ENCODE data around the gene MS4A10.

MS4A10 gene

GRCh38 chr11:60809249-60809648, 24.1 kb downstream of the MS4A10 start:
- no peak for TF ChIP-seq CTCF (IDR thresholded peaks at IDR 0.05; ENCODE audit: low read depth, low read length, missing control alignments)
- DNase-seq (ENCODE audit: extremely low read depth, low read depth) = no peak
- H3K4me3 ChIP-seq (replicated peaks; ENCODE audit: low read depth, low read length) = no peak overlapping the region

- TF ChIP-seq CTCF (IDR thresholded peaks at IDR 0.05; ENCODE audit: low read depth, low read length, missing control alignments) = no peak
- DNase-seq (ENCODE audit: extremely low read depth, low read depth) = no peak
- H3K4me3 ChIP-seq (replicated peaks; ENCODE audit: low read depth, low read length) = no peak overlapping the region
Observed at GRCh38 chr11:60809691-60810090, 24.6 kb downstream of the MS4A10 start.

- DNase-seq (ENCODE audit: extremely low read depth, low read depth) = no peak
- H3K4me3 ChIP-seq (replicated peaks; ENCODE audit: low read depth, low read length) = no peak overlapping the region
- TF ChIP-seq CTCF (IDR thresholded peaks at IDR 0.05; ENCODE audit: low read depth, low read length, missing control alignments) = no peak
Observed at GRCh38 chr11:60810151-60810550, 25.0 kb downstream of the MS4A10 start.

GRCh38 chr11:60810569-60810968, 25.4 kb downstream of the MS4A10 start:
- no peak overlapping the region for H3K4me3 ChIP-seq (replicated peaks; ENCODE audit: low read depth, low read length)
- TF ChIP-seq CTCF (IDR thresholded peaks at IDR 0.05; ENCODE audit: low read depth, low read length, missing control alignments) = no peak
- DNase-seq (ENCODE audit: extremely low read depth, low read depth) = no peak

GRCh38 chr11:60813324-60813723, 28.2 kb downstream of the MS4A10 start:
- no peak for TF ChIP-seq CTCF (IDR thresholded peaks at IDR 0.05; ENCODE audit: low read depth, low read length, missing control alignments)
- no peak overlapping the region for H3K4me3 ChIP-seq (replicated peaks; ENCODE audit: low read depth, low read length)
- no peak for DNase-seq (ENCODE audit: extremely low read depth, low read depth)

- no peak for DNase-seq (ENCODE audit: extremely low read depth, low read depth)
- H3K4me3 ChIP-seq (replicated peaks; ENCODE audit: low read depth, low read length) = no peak overlapping the region
- no peak for TF ChIP-seq CTCF (IDR thresholded peaks at IDR 0.05; ENCODE audit: low read depth, low read length, missing control alignments)
Observed at GRCh38 chr11:60814112-60814511, 29.0 kb downstream of the MS4A10 start.

- DNase-seq (ENCODE audit: extremely low read depth, low read depth) = no peak
- TF ChIP-seq CTCF (IDR thresholded peaks at IDR 0.05; ENCODE audit: low read depth, low read length, missing control alignments) = no peak
- H3K4me3 ChIP-seq (replicated peaks; ENCODE audit: low read depth, low read length) = no peak overlapping the region
Observed at GRCh38 chr11:60816590-60817157, 31.5 kb downstream of the MS4A10 start.
